Stomach smooth muscle (tissue), 2 donors: ENCODE results near the gene SNRK.
A peak's percentile ranks its signal among the peaks of the same experiment; 100 is the strongest.

ENCODE experiments used
- H3K27ac ChIP-seq: one replicate; pipeline ENCODE4 v1.7.0; 2013; ENCODE audit warnings: mild to moderate bottlenecking, low read length, inconsistent platforms
- H3K27me3 ChIP-seq, 2 donors: one replicate each; pipeline ENCODE4 v1.7.0; 2013; ENCODE audit warnings: low read length in 2 of 2; ENCODE audit not compliant: insufficient read depth in 2 of 2, control insufficient read depth in 1 of 2
- H3K36me3 ChIP-seq, 2 donors: one replicate each; pipeline ENCODE4 v1.7.0; 2013; ENCODE audit warnings: low read length in 2 of 2; ENCODE audit not compliant: control insufficient read depth in 2 of 2, insufficient read depth in 2 of 2
- H3K4me1 ChIP-seq: one replicate; pipeline ENCODE4 v1.7.0; 2013; ENCODE audit warnings: low read length; ENCODE audit not compliant: control insufficient read depth, insufficient read depth
- H3K4me3 ChIP-seq, 2 donors: one replicate each; pipeline ENCODE4 v1.7.0; 2013; ENCODE audit warnings: low read length in 2 of 2
- H3K9ac ChIP-seq, 2 donors: one replicate each; pipeline ENCODE4 v1.7.0; 2013; ENCODE audit warnings: low read length in 2 of 2, mild to moderate bottlenecking in 1 of 2
- H3K9me3 ChIP-seq, 2 donors: one replicate each; pipeline ENCODE4 v1.7.0; 2013; ENCODE audit warnings: low read length in 2 of 2; ENCODE audit not compliant: control insufficient read depth in 2 of 2
- donor health status: healthy.
- donor health status: Pancreatic carcinoma.

SNRK gene

GRCh38 chr3:43389388-43390254 is 103.3 kb downstream of the SNRK start:
- H3K9me3 ChIP-seq = no peaks in the 10 kb centered on the region
- no peak overlapping the region for H3K4me3 ChIP-seq
- H3K36me3 ChIP-seq = no peaks in the 10 kb centered on the region
- no peaks in the 10 kb centered on the region for H3K27me3 ChIP-seq
- peak overlapping the region; percentile 66 for H3K27ac ChIP-seq
- no peak overlapping the region for H3K9ac ChIP-seq
- H3K4me1 ChIP-seq = no peaks in the 10 kb centered on the region

DNA sequence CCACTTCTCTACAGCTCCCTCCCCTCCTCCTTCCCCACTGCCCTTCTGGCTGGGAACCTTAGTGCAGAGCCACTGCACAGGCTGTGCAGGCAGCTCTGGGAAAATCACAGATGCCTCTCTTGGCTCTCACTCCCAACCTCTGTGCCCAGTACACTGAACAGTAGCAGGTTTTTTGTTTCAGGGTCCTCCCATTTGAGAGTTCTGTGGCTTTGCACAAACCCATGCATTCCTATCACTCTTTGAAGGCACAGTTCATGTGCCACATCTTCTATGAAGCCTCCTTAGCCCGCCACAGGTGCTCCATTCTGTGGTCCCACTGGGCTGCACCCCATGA is 103.9 kb downstream of the SNRK start:
- no peak overlapping the region for H3K9ac ChIP-seq
- H3K4me1 ChIP-seq = no peaks in the 10 kb centered on the region
- H3K27ac ChIP-seq = peak overlapping the region; percentile 66

DNA sequence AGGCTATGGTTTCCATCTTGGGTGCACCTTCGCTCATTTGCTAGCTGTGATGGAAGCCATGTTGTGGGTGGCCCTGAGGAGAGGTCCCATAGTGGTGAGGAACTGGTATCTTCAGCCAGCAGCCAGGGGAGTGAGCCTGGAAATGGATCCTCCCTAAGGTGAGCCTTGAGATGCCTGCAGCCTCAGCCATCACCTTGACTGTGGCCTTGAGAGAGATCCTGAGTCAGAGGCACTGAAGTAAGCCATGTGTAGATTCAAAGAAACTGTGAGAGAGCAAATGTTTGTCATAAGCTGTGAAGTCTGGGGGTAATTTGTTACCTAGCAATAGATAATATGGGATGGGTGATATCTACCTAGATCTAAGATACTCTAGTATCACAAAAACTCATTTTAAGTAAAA is 105.3 kb downstream of the SNRK start:
- H3K36me3 ChIP-seq = no peaks in the 10 kb centered on the region
- H3K27ac ChIP-seq = no peak overlapping the region
- H3K27me3 ChIP-seq = no peaks in the 10 kb centered on the region
- H3K9ac ChIP-seq = no peak overlapping the region
- H3K4me3 ChIP-seq = no peak overlapping the region
- no peaks in the 10 kb centered on the region for H3K4me1 ChIP-seq
- H3K9me3 ChIP-seq = no peaks in the 10 kb centered on the region

More for the DNA sequence above, 103.9 kb downstream of the SNRK start:
- Histone ChIP-seq H3K27me3 (no peaks in the 10 kb centered on the region), H3K36me3 (no peaks in the 10 kb centered on the region), H3K9me3 (no peaks in the 10 kb centered on the region), H3K4me3 (no peak overlapping the region)

DNA sequence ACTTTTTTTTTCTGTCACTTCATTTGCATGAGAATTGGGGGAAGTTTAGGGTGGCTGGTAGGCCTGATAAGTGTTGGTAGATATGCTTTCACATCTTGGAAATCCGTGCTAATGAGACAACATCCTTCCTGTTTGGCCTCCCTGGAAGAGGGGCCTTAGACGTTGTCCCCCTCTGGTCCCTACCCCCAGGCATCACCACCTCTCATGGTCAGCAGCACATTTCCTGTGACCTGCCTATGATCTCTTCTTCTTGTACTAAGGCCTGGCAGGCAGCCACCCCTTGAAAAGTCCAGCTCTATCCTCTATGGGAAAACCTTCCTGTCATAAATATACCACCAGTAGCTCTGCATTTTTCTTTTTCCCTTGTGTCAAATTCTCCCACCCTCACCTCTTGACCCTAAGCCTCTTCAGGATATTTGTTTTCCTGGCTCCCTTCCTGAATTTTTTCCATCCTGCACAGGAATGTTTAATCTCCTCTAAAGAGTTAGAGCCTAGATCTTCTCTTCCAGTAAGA is 107.8 kb downstream of the SNRK start:
- Histone ChIP-seq H3K9ac (no peak overlapping the region), H3K9me3 (no peaks in the 10 kb centered on the region), H3K4me1 (no peaks in the 10 kb centered on the region), H3K27ac (no peak overlapping the region), H3K36me3 (no peaks in the 10 kb centered on the region), H3K27me3 (no peaks in the 10 kb centered on the region), H3K4me3 (no peak overlapping the region)

DNA sequence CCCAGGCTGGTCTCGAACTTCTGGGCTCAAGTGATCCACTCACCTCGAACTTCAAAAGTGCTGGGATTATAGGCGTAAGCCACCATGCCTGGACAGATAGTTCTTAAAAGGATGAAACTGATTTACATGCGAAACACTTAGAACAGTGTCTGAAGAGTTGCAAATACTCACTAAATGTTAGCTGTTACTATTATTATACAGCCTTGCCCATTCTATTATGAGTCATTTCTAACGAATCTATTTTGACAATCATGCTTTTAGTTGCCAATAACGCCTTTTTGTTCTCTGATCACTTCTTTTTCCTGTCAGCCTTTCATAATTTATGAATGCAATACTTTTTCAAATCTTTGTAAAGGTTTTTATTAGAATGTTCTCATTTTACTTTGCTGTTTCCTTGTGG is 112.7 kb downstream of the SNRK start:
- Histone ChIP-seq H3K4me1 (peaks cover 4% of the 10 kb centered on the region), H3K9me3 (no peaks in the 10 kb centered on the region), H3K9ac (no peak overlapping the region), H3K4me3 (no peak overlapping the region), H3K36me3 (no peaks in the 10 kb centered on the region), H3K27ac (no peak overlapping the region), H3K27me3 (no peaks in the 10 kb centered on the region)

DNA sequence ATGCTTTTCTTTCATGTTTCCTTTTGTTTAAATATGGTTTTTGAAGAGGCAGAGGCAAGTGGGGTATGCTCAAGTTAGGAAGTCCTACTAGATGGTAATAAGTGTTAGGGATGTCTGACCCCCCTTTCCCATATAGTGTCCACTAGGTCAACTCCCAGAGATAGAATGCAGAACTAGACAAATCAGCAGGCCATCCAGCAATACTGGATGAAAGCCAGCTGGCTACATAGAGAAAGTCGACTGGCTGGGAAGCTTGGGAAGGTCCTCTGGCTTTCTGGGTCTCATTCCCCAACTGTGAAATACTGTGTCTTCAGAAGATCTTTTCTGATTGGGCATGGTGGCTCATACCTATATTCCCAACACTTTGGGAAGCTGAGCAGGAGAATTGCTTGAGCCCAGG is 113.8 kb downstream of the SNRK start:
- no peak overlapping the region for H3K9ac ChIP-seq
- H3K9me3 ChIP-seq = no peaks in the 10 kb centered on the region
- no peaks in the 10 kb centered on the region for H3K36me3 ChIP-seq
- H3K27me3 ChIP-seq = no peaks in the 10 kb centered on the region
- H3K4me3 ChIP-seq = no peak overlapping the region
- no peak overlapping the region for H3K27ac ChIP-seq
- H3K4me1 ChIP-seq = peaks cover 4% of the 10 kb centered on the region
